DMS153 treated with DMSO at 0.1 percent for 48 hours (cell line): ENCODE measurements around the gene MED13L.
A peak's percentile ranks its signal among the peaks of the same experiment; 100 is the strongest.
"Not testable (repeated sequence)": the region's sequence is repeated elsewhere in the genome, so short reads cannot be mapped to it uniquely, and the experiment has no call there.

Experiments
- DNase-seq: peaks from one replicate; lab custom pipeline; 2025; ENCODE audit not compliant: unreplicated experiment; lab: John Stamatoyannopoulos, UW

MED13L gene

GRCh38 chr12:116133636-116134214 is 143.8 kb downstream of the MED13L start:
- DNase-seq, result no peak

DNA sequence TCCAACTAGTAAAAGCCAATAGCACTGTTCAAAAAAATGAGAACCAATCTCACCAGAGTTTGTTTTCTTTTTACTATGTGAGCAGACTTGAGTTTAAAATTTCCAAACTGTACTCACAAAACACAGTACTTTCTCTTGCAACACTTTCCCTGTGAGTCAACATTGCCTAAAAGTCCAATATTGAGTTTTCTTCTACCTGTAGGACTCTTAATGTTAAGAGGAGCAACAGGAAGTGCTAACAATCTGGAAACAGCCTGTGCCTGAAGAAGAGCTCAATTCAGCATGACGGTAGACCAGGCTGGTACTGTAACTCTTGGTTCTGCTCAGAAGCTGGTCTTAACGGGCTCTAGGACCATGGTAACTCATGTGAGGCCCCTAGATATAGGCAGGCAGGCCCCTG is 144.3 kb downstream of the MED13L start:
- DNase-seq, result no peak

DNA sequence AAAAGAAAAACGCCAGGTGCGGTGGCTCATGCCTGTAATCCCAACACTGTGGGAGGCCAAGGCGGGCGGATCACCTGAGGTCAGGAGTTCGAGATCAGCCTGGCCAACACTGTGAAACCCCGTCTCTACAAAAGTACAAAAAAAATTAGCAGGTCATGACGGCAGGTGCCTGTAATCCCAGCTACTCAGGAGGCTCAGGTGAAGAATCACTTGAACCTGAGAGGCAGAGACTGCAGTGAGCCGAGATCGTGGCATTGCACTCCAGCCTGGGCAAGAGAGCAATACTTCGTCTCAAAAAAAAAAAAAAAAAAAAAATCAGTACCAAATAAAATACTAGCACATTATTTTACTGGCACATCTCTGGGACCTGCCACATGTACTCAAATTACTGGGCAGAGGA is 145.5 kb downstream of the MED13L start:
- not testable (repeated sequence) for DNase-seq

- DNase-seq, result no peak
These were observed 146.3 kb downstream of the MED13L start for GRCh38 chr12:116131176-116131575.

DNA sequence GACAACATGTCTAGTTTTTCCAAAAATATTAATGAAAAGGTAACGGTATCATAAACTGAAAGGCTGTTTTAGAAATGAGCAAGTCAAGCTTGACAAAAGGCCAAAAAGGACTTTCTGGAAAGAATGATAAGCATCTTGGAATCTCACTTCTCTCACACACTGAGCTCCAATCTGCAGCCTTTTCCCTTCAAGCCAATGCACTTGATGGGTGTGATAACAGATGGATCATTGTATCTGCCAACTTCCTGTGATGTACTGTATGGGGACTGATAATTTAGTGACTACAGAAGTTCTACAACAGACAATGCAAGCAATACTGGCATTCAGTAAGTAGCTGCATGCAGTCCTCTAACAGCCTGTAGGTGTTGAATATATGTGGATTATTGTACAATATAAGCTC is 147.1 kb downstream of the MED13L start:
- DNase-seq, result no peak

- DNase-seq, result no peak
These were observed 148.7 kb downstream of the MED13L start for GRCh38 chr12:116128779-116129178.

- DNase-seq, result no peak
These were observed 149.6 kb downstream of the MED13L start for GRCh38 chr12:116127859-116128258.

GRCh38 chr12:116126610-116127009 is 150.9 kb downstream of the MED13L start:
- DNase-seq, result no peak

DNA sequence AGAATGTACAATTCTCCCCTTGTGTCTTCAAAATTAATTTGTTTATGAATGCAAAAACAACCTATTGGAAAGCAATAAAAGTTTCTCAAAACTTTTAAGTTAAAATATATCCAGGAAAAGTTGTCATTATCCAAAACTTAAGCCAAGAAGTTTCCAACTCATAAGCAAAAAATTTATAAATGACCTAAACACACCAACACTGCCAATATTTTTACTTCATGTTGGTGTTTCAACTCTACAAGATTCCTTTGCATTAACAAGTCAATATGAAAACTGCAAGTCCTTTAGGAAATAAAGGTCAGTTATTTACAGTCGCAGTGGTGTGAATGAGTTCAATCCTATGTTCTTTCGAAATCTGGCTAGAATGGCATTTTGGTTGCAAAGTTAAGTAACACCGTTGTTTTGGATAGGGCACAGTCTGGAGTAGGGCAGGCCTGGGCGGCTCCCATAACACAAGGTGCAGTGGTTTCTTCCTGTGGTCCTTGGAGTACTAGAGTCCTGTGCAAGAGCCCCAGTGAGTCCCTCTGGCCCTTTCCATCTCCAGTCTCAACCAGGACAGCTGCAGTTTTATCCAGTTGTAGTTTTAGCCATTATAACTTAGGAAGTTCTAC is 151.4 kb downstream of the MED13L start:
- no peak for DNase-seq

DNA sequence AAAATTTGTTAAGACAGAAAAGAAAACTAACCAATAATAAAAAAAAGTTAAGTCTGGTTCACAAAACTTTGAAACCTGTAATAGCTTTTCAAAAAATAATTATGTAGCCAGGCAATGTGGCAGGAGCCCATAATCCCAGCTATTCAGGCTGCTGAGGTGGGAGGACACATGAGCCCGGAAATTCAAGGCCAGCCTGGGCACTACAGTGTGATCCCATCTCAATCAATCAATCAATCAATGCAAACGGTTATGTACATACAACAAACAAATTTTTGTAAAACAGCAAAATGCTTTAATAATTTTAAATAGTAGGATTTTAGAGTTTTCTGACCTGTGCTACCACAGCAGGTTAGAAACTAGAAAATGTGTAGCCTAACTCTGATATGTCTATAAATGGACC is 152.4 kb downstream of the MED13L start:
- no peak for DNase-seq

DNA sequence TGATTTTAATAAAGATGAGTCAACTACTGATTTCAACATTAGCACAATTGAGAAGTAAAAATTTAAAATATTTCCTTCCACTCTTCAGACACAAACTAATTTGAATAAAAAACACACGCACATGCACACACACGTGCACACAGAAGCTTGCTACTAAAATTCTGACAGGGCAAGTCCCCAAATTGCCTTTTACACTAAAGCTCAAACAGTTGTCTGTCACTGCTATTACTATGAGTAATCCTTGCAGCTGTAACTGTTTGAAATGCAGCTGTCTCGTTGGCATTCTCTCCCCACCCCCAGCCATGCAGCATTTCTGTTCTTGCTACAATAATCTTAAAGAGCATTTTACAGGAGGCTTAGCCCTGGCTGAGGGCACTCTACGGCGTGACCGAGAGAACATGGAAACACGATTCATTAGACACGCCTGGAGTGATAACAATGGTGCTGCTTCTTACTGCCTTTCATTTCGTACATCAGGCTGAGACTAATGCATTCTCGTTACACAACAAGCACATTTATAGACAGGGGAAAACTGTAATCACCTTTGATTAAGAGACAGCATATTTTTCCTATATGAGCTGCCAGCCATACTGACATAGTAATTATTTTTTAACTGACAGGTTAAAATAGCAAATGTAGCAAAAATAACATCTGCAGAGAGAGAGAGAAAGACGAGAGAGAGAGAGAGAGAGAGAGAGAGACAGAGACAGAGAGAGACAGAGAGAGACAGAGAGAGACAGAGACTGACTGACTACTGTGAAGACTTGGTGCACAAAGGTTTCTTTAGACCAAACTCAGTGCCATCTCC is 153.8 kb downstream of the MED13L start:
- peak; percentile 50 for DNase-seq

GRCh38 chr12:116122628-116123027 is 154.9 kb downstream of the MED13L start:
- DNase-seq, result no peak

- DNase-seq, result no peak
These were observed 156.0 kb downstream of the MED13L start for GRCh38 chr12:116121453-116121871.

- no peak for DNase-seq
These were observed 160.7 kb downstream of the MED13L start for GRCh38 chr12:116116650-116117424.

DNA sequence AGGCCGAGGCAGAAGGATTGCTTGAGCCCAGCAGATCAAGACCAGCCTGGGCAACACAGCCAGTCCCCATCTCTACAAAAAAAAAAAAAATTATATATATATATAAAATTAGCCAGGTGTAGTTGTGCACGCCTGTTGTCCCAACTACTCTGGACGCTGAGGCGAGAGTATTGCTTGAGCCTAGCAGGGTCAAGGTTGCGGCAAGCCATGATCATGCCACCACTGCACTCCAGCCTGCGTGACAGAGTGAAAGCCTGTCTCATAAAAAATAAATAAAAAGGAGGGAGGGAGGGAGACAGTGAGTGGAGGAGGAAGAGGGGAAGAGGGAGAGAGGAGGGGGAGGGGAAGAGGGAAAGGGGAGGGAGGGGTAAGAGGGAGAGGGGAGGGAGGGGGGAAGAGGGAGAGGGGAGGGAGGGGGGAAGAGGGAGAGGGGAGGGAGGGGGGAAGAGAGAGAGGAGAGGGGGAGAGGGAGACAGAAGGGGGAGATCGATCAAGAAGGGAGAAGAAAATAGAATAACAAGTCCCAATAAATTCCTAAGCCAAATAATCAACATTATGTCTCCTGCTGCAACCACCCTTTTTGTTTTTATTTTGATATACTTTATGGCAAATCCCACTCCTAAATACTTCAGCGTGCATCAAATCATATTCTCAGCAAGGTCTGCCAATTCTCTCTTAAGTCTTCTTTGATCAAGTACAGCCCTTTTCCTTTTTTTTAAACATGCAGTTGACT is 163.9 kb downstream of the MED13L start:
- DNase-seq, result no peak

DNA sequence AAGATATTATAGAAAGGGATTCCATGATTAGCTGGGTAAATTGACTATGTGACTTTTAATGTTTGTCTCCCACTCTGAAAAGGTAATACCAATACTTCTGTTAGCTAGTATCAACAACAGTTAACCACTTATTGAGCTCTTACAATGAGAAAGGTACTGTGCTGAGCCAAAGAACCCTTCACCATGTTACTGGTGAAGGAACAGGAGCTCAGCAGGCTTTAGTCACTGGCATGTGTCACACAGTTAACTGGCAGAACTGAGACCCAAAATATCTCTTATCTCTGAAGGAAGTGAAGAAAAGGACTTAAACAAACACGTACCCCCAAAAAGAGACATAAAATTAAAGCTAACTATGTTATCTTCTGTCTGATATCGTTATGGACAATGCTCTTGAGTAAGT is 170.6 kb downstream of the MED13L start:
- DNase-seq, result no peak

DNA sequence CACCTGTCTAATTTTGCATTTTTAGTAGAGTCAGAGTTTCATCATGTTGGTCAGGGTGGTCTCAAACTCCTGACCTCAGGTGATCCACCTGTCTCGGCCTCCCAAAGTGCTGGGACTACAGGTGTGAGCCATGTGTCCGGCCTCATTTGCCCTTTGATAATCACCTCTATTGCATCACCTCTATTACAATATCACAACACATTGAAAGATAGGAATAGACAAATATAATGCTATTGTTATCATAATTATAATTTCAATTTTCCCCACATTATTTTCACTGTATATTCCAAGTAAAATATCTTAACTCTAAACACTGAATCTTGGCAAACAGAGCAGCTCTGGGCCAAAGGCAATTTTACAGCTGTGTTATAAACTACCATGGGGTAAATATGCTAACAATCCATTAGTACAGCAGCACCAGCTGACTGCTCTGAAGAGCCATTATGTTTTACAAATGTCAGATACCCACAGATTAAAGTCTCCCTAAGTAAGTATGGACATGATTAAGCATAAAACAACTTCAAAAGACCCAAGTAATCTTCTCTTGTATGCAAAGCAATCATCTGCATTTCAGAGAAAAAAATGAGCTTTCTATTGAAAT is 173.2 kb downstream of the MED13L start:
- no peak for DNase-seq

GRCh38 chr12:116101991-116102390 is 175.5 kb downstream of the MED13L start:
- no peak for DNase-seq

GRCh38 chr12:116099652-116100432 is 177.7 kb downstream of the MED13L start:
- no peak for DNase-seq

GRCh38 chr12:116096874-116097273 is 180.6 kb downstream of the MED13L start:
- no peak for DNase-seq
